ENCODE measurements around the gene BTG1. TPM values are rescaled to one million over a fixed set of nuclear protein-coding genes. Genes with fewer than 3 reads are reported as not detected.

Gene BTG1
- total RNA-seq, 1 donor from 2014 or later: 159 TPM

DNA sequence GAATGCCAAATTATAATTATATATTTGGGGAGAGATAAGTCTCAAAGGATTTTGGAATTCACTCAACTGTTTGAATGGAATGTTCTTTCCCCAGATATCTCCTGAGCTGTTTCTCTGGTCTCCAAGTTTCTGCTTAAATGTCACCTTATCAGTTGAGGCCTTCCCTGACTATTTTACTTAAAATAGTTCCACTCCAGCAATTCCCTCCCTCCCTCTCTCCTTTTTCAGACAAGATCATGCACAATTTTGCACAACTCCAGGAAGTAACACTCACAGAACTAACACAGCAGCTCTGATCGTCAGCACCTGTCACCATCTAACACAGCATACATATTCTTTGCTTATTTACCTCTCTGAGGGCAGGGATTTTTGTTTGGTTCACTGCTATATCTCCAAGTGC lies 12.5 kb downstream of the BTG1 start:
- TF ChIP-seq CTCF (IDR thresholded peaks at IDR 0.05): no peak
- peak; percentile 37 to 42 for ATAC-seq
- Histone ChIP-seq H3K36me3 (no peaks in the 10 kb centered on the region), H3K9me3 (no peaks in the 10 kb centered on the region), H3K4me1 (peaks cover 78% of the 10 kb centered on the region), H3K4me3 (peak overlapping the region; percentile 10), H3K27ac (peak overlapping the region; percentile 40), H3K27me3 (ENCODE audit: low read depth) (no peaks in the 10 kb centered on the region)
- DNase-seq: no peak
- intact Hi-C loops (cut with DNase I): loop anchor here (10.0 kb wide), 2 partner anchors 58 to 318 kb away; no protein-coding TSS in a partner anchor

DNA sequence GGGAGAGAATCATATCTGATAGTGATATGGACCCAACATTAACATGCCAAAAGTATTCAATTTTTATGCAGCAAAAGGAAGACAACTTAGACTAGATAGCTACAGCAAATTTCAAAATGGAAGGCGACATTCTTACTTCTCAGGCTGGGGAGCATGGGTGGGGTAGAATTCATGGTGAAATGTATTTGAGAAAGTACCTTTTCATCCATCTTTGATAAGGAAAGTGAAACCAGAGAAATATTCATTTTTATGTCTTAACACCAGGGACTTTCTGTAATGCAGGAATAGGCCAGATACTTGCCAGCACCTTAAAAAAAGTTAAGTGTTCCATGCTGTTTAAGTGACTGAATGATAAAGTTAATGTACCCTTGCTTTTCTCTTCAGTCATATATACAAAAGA lies 13.4 kb downstream of the BTG1 start:
- DNase-seq (no peak), ATAC-seq (no peak)
- intact Hi-C loops (cut with DNase I): loop anchor here (10.0 kb wide), 2 partner anchors 57 to 317 kb away; no protein-coding TSS in a partner anchor
- no peaks in the 10 kb centered on the region for H3K27me3 ChIP-seq (ENCODE audit: low read depth)
- H3K4me3 ChIP-seq: peak overlapping the region; percentile 4
- H3K27ac ChIP-seq: peak overlapping the region; percentile 40
- peaks cover 69% of the 10 kb centered on the region for H3K4me1 ChIP-seq
- no peaks in the 10 kb centered on the region for H3K9me3 ChIP-seq
- TF ChIP-seq CTCF (IDR thresholded peaks at IDR 0.05): no peak
- no peaks in the 10 kb centered on the region for H3K36me3 ChIP-seq

- no peak for TF ChIP-seq CTCF (IDR thresholded peaks at IDR 0.05)
- ATAC-seq (peak in 1 of 2 donors; percentile 29), DNase-seq (no peak)
- no peaks in the 10 kb centered on the region for H3K9me3 ChIP-seq
- H3K4me1 ChIP-seq: peaks cover 56% of the 10 kb centered on the region
- H3K27ac ChIP-seq: peak overlapping the region; percentile 5
- intact Hi-C loops (cut with DNase I): loop anchor here (10.0 kb wide), 2 partner anchors 56 to 316 kb away; no protein-coding TSS in a partner anchor
- H3K27me3 ChIP-seq (ENCODE audit: low read depth): no peaks in the 10 kb centered on the region
- H3K4me3 ChIP-seq: no peak overlapping the region
- H3K36me3 ChIP-seq: no peaks in the 10 kb centered on the region
These were observed 14.6 kb downstream of the BTG1 start for GRCh38 chr12:92130999-92131398.

DNA sequence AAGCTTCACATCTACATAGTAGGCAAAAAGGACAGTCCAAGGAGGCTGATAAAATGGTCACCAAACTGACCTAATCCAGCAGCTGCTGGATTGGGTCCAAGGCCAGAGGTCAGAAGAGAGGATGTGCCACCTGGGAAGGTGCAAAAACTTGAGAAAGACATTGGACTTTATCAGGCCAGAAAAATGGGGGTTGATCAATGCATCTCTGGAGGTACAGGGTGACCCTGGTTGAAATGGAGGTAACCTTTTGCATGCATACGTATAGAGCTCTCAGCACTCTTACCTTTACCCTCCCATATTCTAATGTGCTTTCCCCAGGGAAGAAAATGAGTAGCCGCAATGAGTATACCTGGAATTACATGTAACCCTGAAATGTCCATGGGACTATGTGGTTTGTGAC lies 16.0 kb downstream of the BTG1 start:
- no peaks in the 10 kb centered on the region for H3K36me3 ChIP-seq
- intact Hi-C loops (cut with DNase I): loop anchor here (10.0 kb wide), 2 partner anchors 55 to 315 kb away; no protein-coding TSS in a partner anchor
- DNase-seq (no peak), ATAC-seq (no peak)
- H3K9me3 ChIP-seq: no peaks in the 10 kb centered on the region
- TF ChIP-seq CTCF (IDR thresholded peaks at IDR 0.05): no peak
- H3K4me1 ChIP-seq: peaks cover 52% of the 10 kb centered on the region
- H3K4me3 ChIP-seq: no peak overlapping the region
- no peak overlapping the region for H3K27ac ChIP-seq
- no peaks in the 10 kb centered on the region for H3K27me3 ChIP-seq (ENCODE audit: low read depth)

- Histone ChIP-seq H3K9me3 (no peaks in the 10 kb centered on the region), H3K27ac (no peak overlapping the region), H3K4me3 (no peak overlapping the region), H3K4me1 (peaks cover 50% of the 10 kb centered on the region), H3K36me3 (no peaks in the 10 kb centered on the region), H3K27me3 (ENCODE audit: low read depth) (no peaks in the 10 kb centered on the region)
- intact Hi-C loops (cut with DNase I): no loop called here
- ATAC-seq (no peak), DNase-seq (no peak)
- TF ChIP-seq CTCF (IDR thresholded peaks at IDR 0.05): no peak
These were observed 17.0 kb downstream of the BTG1 start for GRCh38 chr12:92128612-92129011.

GRCh38 chr12:92124689-92125029 lies 21.0 kb downstream of the BTG1 start:
- peaks cover 11% of the 10 kb centered on the region for H3K9me3 ChIP-seq
- H3K4me1 ChIP-seq: peaks cover 21% of the 10 kb centered on the region
- intact Hi-C loops (cut with DNase I): no loop called here
- DNase-seq (no peak), ATAC-seq (no peak)
- no peaks in the 10 kb centered on the region for H3K27me3 ChIP-seq (ENCODE audit: low read depth)
- no peaks in the 10 kb centered on the region for H3K36me3 ChIP-seq
- no peak overlapping the region for H3K4me3 ChIP-seq
- H3K27ac ChIP-seq: peak overlapping the region; percentile 34
- TF ChIP-seq CTCF (IDR thresholded peaks at IDR 0.05): no peak
